ENCODE data around the gene FBXO4.

FBXO4 gene

DNA sequence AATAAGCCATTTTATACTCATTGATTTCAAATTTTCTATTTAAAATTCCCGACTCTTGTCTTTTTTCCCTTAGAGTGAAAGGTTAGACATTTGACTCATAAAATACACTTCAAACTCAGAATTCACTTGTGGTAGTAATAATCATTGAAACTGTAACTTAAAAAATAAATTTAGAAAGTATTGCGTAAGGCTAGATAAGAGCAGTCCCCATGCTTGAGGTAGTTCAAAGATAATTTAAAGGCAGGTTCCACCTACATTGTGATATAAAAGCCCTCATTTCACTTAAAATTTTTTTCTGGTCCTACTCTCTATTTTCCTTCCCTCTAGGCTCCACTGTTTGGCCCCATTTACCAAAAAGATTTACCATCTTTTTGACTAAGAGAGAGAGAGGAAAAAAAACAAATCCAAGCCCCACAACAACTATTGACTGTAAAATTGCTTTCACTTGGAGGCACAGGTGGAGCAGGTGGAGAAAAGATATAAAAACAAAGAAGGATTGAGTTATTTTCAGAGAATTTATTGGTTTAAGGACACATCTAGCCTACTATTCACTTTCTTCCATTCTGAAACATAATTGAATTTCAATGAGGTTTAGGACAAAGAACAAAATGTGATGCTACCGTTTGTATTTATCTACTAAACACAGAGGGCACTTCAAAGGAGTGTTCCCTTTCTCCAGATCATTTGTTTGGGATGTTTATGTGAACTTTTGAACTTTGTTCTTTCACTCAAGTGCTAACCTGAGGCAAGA is 61.0 kb downstream of the FBXO4 start:
- DNase-seq: no peak
